Activated CD8-positive, alpha-beta memory T cell treated with anti-CD3 and anti-CD28 coated beads for 36 hours (primary cell): Measurements from ENCODE around the gene RPL10A. TPM values are rescaled to one million over a fixed set of nuclear protein-coding genes. Genes with fewer than 3 reads are reported as not detected.
"Not testable (repeated sequence)": the region's sequence is repeated elsewhere in the genome, so short reads cannot be mapped to it uniquely, and the experiment has no call there.

Source experiments
- CTCF ChIA-PET: fragments of 350-600 bp; sonication (Branson Sonifier 250); formaldehyde crosslinking; loops from one replicate; lab custom pipeline; 2021; ENCODE audit warnings: antibody characterized with exemption; lab: Charles Lee
- POLR2A ChIA-PET: fragments of 350-600 bp; sonication (Branson Sonifier 250); formaldehyde crosslinking; loops from one replicate; lab custom pipeline; 2021; ENCODE audit warnings: antibody characterized with exemption; lab: Charles Lee
- total RNA-seq, 2 experiments: library from RNA; stranded (reverse); gene quantifications; one replicate each; pipeline ENCODE4 v1.2.3, GENCODE V29; 2021

Gene RPL10A
- 1,000 to 10,000 TPM; 1,836 to 1,849 TPM for total RNA-seq

GRCh38 chr6:35468181-35468979 lies at the start of gene RPL10A:
Gene RPL10A, plus strand, starts transcription at chr6:35468401. Its CDS starts 34 bp downstream, at chr6:35468435.
- POLR2A ChIA-PET: interaction anchor here (0.7 to 1.6 kb wide), 6 partner anchors 14 to 209 kb away, joined by 3 to 9 read pairs (median 5); partner anchors contain the start of genes FANCE, PPARD and ZNF76
- CTCF ChIA-PET: interaction anchor here (0.6 to 2.2 kb wide), 16 partner anchors 9 to 200 kb away, joined by 3 to 16 read pairs (median 4); partner anchors contain the start of genes DEF6, FANCE and PPARD

DNA sequence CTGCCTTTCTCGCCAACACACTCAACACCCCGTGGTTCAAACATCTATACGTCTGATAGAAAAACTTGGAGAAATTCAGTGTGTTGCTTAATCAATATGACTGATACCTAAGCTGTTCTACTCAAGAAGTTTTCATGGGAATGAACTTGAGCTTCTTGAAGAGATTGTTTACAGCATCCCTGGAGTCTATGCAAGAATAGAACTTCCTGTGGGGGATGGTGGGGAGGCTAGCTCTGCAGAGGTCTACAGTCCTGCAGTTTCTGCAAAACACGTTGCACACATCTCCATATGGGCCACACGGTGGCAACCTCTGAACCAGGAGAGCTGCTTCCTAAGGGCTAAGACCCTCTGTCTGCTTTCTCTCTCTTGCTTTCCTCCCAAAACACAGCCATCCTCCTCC lies 48.8 kb upstream of the RPL10A start:
- POLR2A ChIA-PET: no interaction called here

DNA sequence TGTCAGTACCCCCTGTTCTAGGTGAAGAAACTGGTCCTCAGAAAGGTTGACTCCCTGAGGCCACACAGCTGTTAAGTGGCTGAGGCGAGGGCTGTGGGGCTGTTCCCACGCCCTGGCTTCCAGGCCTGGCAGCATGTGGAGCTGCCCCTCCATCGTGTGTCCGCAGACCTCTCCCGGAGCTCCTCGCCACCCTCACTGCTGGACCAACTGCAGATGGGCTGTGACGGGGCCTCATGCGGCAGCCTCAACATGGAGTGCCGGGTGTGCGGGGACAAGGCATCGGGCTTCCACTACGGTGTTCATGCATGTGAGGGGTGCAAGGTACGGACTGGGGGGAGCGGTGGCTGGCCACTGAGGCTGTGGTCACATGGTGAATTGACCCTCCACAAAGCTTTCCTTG lies 48.2 kb upstream of the RPL10A start:
- ChIA-PET POLR2A (no interaction called here), CTCF (interaction anchor here (1.3 kb wide), 1 partner anchor 78 kb away, joined by 13 read pairs; the partner anchor contains the start of gene PPARD)

More for the DNA sequence above, 48.8 kb upstream of the RPL10A start:
- CTCF ChIA-PET: interaction anchor here (1.3 kb wide), 1 partner anchor 77 kb away, joined by 13 read pairs; the partner anchor contains the start of gene PPARD

DNA sequence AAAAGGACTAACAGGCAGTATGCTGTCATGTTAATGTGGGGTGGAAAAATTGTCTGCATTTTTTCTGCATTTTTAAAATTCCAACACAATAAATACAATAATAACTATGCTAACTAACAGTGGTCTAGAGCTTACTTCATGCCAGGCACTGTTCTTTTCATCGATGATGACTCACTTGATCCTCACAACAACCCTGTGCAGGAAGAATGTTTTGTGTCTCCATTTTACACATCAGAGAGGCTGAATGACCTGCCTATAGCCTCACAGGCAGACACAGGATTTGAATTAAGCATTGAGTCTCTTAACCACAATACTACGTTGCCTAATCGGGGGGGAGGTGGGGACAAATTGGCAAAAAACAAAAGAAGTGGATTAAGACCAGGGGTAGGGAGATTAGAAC lies 42.9 kb upstream of the RPL10A start:
- ChIA-PET CTCF (interaction anchor here (1.7 kb wide), 1 partner anchor 19 kb away, joined by 4 read pairs; no protein-coding TSS in a partner anchor), POLR2A (no interaction called here)

DNA sequence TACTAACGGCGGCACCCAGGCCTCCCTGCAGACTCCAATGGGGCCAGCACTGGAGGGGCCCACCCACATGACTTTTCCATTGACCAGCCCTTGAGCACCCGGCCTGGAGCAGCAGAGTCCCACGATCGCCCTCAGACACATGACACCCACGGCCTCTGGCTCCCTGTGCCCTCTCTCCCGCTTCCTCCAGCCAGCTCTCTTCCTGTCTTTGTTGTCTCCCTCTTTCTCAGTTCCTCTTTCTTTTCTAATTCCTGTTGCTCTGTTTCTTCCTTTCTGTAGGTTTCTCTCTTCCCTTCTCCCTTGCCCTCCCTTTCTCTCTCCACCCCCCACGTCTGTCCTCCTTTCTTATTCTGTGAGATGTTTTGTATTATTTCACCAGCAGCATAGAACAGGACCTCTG lies 42.1 kb upstream of the RPL10A start:
- ChIA-PET POLR2A (no interaction called here), CTCF (no interaction called here)

DNA sequence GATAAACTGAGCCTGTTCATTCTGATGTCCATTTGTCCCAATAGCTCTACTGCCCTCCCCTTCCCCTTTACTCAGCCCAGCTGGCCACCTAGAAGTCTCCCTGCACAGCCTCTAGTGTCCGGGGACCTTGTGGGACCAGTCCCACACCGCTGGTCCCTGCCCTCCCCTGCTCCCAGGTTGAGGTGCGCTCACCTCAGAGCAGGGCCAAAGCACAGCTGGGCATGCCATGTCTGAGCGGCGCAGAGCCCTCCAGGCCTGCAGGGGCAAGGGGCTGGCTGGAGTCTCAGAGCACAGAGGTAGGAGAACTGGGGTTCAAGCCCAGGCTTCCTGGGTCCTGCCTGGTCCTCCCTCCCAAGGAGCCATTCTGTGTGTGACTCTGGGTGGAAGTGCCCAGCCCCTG lies 40.8 kb upstream of the RPL10A start:
- ChIA-PET POLR2A (no interaction called here), CTCF (no interaction called here)

- ChIA-PET POLR2A (no interaction called here), CTCF (no interaction called here)
Observed at GRCh38 chr6:35427851-35428321, 40.3 kb upstream of the RPL10A start.

- ChIA-PET CTCF (interaction anchor here (0.6 kb wide), 1 partner anchor 21 kb away, joined by 3 read pairs; no protein-coding TSS in a partner anchor), POLR2A (no interaction called here)
Observed at GRCh38 chr6:35428421-35429149, 39.6 kb upstream of the RPL10A start.

GRCh38 chr6:35429463-35429862 lies 38.7 kb upstream of the RPL10A start:
- POLR2A ChIA-PET: no interaction called here
- CTCF ChIA-PET: interaction anchor here (1.4 kb wide), 1 partner anchor 100 kb away, joined by 3 read pairs; no protein-coding TSS in a partner anchor

DNA sequence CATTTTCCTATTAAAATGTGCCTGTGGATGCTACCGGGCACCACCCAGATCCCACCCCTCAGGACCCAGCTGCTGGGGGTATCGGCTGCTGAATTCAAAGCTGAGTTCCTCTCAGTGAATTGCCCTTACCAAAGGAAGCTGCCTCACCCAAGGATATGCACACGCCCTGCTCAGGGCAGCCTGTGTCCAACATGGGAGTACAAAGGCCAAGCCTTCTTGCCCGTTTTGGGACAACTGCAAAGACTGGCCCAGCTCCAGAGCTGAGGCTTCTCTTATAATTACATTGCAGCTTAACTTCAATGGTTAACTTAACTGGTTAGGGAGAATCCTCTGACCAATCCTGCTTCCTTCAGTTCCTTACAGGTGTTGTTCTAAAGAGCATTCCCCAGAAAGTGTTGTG lies 35.9 kb upstream of the RPL10A start:
- CTCF ChIA-PET: no interaction called here
- POLR2A ChIA-PET: no interaction called here

GRCh38 chr6:35432702-35433101 lies 35.5 kb upstream of the RPL10A start:
- POLR2A ChIA-PET: not testable (repeated sequence)

GRCh38 chr6:35435074-35435837 lies 32.9 kb upstream of the RPL10A start:
- ChIA-PET CTCF (interaction anchor here (0.5 to 1.0 kb wide), 4 partner anchors 14 to 135 kb away, joined by 3 to 5 read pairs (median 4); no protein-coding TSS in a partner anchor), POLR2A (no interaction called here)

More at GRCh38 chr6:35432702-35433101, 35.5 kb upstream of the RPL10A start:
- CTCF ChIA-PET: not testable (repeated sequence)

DNA sequence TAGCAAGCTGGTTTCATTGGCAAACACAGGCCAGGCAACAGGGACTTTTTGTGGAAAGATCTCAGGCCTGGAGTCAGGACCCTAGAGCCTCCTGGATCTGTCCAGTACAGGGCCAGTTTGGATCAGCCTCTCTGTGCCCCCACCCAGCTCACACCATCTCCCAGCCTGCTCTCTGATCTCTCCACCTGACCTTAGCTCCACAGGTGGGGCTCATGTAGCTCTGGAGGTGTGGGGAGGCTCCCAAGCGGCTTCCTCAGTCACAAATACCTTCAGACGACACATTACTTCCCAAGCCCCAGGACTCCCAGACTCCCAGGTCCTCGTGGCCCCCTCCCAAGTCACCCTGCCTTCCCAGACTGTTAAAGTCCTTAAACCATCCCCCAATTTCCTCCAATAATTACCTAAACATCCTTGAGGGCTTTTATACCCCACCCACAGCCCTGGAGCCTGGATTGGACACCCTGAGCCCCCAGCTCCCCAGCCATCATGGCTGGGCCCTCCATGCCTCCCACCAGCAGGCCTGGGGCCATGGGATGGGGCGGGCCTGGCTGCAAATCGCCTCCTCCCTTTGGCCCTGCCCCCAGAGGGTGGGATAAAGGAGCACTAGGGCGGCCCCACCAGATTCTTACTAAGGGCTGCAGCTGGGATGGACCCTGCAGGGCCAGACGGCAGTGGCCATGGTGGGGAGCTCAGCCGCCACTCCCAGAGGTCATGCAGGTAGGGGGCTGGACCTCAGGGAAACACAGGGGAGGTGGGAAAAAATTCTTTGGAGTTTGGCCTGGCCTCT lies 31.9 kb upstream of the RPL10A start:
- POLR2A ChIA-PET: no interaction called here
- CTCF ChIA-PET: interaction anchor here (0.5 to 1.7 kb wide), 4 partner anchors 14 to 136 kb away, joined by 3 to 8 read pairs (median 4); no protein-coding TSS in a partner anchor

GRCh38 chr6:35438378-35439065 lies 29.7 kb upstream of the RPL10A start:
- POLR2A ChIA-PET: not testable (repeated sequence)
- CTCF ChIA-PET: interaction anchor here (0.7 to 1.0 kb wide), 2 partner anchors 11 to 1813 kb away, joined by 3 read pairs; no protein-coding TSS in a partner anchor

GRCh38 chr6:35439308-35439707 lies 28.9 kb upstream of the RPL10A start:
- ChIA-PET CTCF (interaction anchor here (0.7 to 1.0 kb wide), 2 partner anchors 10 to 1814 kb away, joined by 3 read pairs; no protein-coding TSS in a partner anchor), POLR2A (no interaction called here)

DNA sequence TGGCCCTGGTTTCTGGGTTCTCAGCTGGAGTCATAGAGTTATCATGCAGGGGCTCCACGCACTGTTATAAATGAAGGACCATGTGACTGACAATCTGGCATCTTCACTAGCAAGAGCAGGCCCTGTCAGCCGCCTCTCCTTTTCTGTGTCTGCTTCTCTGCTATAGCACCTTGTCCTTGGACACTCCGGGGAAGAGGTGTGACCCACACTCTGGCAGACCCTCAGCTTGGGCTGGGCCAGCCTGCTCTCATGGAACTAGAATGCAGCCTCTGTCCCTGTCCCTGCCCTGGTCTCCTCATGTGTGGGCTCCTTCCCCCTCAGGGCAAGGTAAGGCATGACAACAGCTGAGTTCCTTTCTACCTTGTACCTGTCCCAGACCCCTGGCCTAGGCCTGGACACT lies 27.0 kb upstream of the RPL10A start:
- POLR2A ChIA-PET: no interaction called here
- CTCF ChIA-PET: interaction anchor here (0.7 kb wide), 1 partner anchor 85 kb away, joined by 3 read pairs; no protein-coding TSS in a partner anchor

- ChIA-PET POLR2A (no interaction called here), CTCF (interaction anchor here (0.7 kb wide), 1 partner anchor 85 kb away, joined by 3 read pairs; no protein-coding TSS in a partner anchor)
Observed at GRCh38 chr6:35441642-35442041, 26.6 kb upstream of the RPL10A start.
